ENCODE results near the gene POLG2. TPM values are rescaled to one million over a fixed set of nuclear protein-coding genes. Genes with fewer than 3 reads are reported as not detected.

The POLG2 gene
- total and polyA plus RNA-seq, 2 donors from 2014 or later = 9.0 to 18.4 TPM

- H3K4me1 ChIP-seq (ENCODE audit: control insufficient read depth in 2 of 3, insufficient read depth in 2 of 3, low read depth in 1 of 3, low read length in 3 of 3) = peaks cover 0 to 2% (median 0%) of the 10 kb centered on the region in 3 donors
- FAIRE-seq (no peak), DNase-seq (no peak)
- TF ChIP-seq, protein P1, sequence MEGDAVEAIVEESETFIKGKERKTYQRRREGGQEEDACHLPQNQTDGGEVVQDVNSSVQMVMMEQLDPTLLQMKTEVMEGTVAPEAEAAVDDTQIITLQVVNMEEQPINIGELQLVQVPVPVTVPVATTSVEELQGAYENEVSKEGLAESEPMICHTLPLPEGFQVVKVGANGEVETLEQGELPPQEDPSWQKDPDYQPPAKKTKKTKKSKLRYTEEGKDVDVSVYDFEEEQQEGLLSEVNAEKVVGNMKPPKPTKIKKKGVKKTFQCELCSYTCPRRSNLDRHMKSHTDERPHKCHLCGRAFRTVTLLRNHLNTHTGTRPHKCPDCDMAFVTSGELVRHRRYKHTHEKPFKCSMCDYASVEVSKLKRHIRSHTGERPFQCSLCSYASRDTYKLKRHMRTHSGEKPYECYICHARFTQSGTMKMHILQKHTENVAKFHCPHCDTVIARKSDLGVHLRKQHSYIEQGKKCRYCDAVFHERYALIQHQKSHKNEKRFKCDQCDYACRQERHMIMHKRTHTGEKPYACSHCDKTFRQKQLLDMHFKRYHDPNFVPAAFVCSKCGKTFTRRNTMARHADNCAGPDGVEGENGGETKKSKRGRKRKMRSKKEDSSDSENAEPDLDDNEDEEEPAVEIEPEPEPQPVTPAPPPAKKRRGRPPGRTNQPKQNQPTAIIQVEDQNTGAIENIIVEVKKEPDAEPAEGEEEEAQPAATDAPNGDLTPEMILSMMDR (IDR thresholded peaks at IDR 0.05; ENCODE audit: borderline replicate concordance, extremely low read depth, insufficient read depth) = no peak
- H3K27ac ChIP-seq (ENCODE audit: low read depth in 2 of 2, low read length in 2 of 2) = no peak overlapping the region
- no peaks in the 10 kb centered on the region for H3K27me3 ChIP-seq (ENCODE audit: control insufficient read depth, insufficient read depth, low read length)
- no peak overlapping the region for H3K4me3 ChIP-seq (ENCODE audit: low read length in 3 of 3)
- intact Hi-C loops (cut with DNase I) = no loop called here
- no peaks in the 10 kb centered on the region for H3K9me3 ChIP-seq (ENCODE audit: control insufficient read depth in 2 of 3, insufficient read depth in 1 of 3, low read length in 3 of 3)
- no peak overlapping the region for H3K9ac ChIP-seq (ENCODE audit: low read length in 3 of 3)
- no peaks in the 10 kb centered on the region for H3K36me3 ChIP-seq (ENCODE audit: control insufficient read depth in 2 of 3, insufficient read depth in 3 of 3, low read length in 3 of 3)
Measured at GRCh38 chr17:64457156-64457555, 39.7 kb downstream of the POLG2 start.

- no peak overlapping the region for H3K27ac ChIP-seq (ENCODE audit: low read depth in 2 of 2, low read length in 2 of 2)
Measured at GRCh38 chr17:64455993-64456885, 40.6 kb downstream of the POLG2 start.

DNA sequence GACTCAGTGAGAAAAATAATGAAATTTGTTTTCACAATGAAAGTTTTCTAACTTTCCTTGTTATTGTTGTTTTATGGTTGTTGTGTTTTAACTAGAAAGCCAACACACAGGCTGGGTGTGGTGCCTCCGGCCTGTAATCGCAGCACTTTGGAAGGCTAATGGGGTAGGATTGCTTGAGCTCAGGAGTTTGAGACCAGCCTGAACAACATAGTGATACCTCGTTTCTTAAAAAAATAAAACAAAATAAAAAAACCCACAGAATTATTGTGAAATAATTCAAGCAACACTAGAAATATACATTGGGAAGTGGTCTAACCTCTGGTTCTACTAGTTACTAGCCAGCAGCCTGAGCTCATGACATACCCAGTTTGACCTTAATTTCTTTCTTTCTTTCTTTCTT is 47.3 kb downstream of the POLG2 start:
- TF ChIP-seq, protein P1 (IDR thresholded peaks at IDR 0.05; ENCODE audit: borderline replicate concordance, extremely low read depth, insufficient read depth) = no peak
- no peaks in the 10 kb centered on the region for H3K36me3 ChIP-seq (ENCODE audit: control insufficient read depth in 2 of 3, insufficient read depth in 3 of 3, low read length in 3 of 3)
- H3K9me3 ChIP-seq (ENCODE audit: control insufficient read depth in 2 of 3, insufficient read depth in 1 of 3, low read length in 3 of 3) = no peaks in the 10 kb centered on the region
- FAIRE-seq (no peak), DNase-seq (no peak)
- intact Hi-C loops (cut with DNase I) = no loop called here
- no peak overlapping the region for H3K4me3 ChIP-seq (ENCODE audit: low read length in 3 of 3)
- no peak overlapping the region for H3K9ac ChIP-seq (ENCODE audit: low read length in 3 of 3)
- peak overlapping the region in 1 of 2 donors; percentile 32 for H3K27ac ChIP-seq (ENCODE audit: low read depth in 2 of 2, low read length in 2 of 2)
- no peaks in the 10 kb centered on the region for H3K27me3 ChIP-seq (ENCODE audit: control insufficient read depth, insufficient read depth, low read length)
- no peaks in the 10 kb centered on the region for H3K4me1 ChIP-seq (ENCODE audit: control insufficient read depth in 2 of 3, insufficient read depth in 2 of 3, low read depth in 1 of 3, low read length in 3 of 3)

More at GRCh38 chr17:64455993-64456885, 40.6 kb downstream of the POLG2 start:
- intact Hi-C loops (cut with DNase I) = no loop called here
- DNase-seq (no peak), FAIRE-seq (no peak)
- TF ChIP-seq, protein P1 (IDR thresholded peaks at IDR 0.05; ENCODE audit: borderline replicate concordance, extremely low read depth, insufficient read depth) = no peak
- H3K36me3 ChIP-seq (ENCODE audit: control insufficient read depth in 2 of 3, insufficient read depth in 3 of 3, low read length in 3 of 3) = no peaks in the 10 kb centered on the region
- no peak overlapping the region for H3K4me3 ChIP-seq (ENCODE audit: low read length in 3 of 3)
- H3K9ac ChIP-seq (ENCODE audit: low read length in 3 of 3) = no peak overlapping the region
- peaks cover 0 to 2% (median 0%) of the 10 kb centered on the region in 3 donors for H3K4me1 ChIP-seq (ENCODE audit: control insufficient read depth in 2 of 3, insufficient read depth in 2 of 3, low read depth in 1 of 3, low read length in 3 of 3)
- no peaks in the 10 kb centered on the region for H3K9me3 ChIP-seq (ENCODE audit: control insufficient read depth in 2 of 3, insufficient read depth in 1 of 3, low read length in 3 of 3)
- H3K27me3 ChIP-seq (ENCODE audit: control insufficient read depth, insufficient read depth, low read length) = no peaks in the 10 kb centered on the region

Data from kidney (tissue), 14 donors.